NT2/D1 (cell line): ENCODE results near the gene SLC2A14.
"Not testable (repeated sequence)": the region's sequence is repeated elsewhere in the genome, so short reads cannot be mapped to it uniquely, and the experiment has no call there.

ENCODE experiments used
- DNase-seq: peaks from one replicate; pipeline ENCODE4 v3.0.0-alpha.2; 2011; ENCODE audit warnings: low read depth, low spot score
- H3K27me3 ChIP-seq: 2 replicates; pipeline ENCODE4 v1.6.0; 2011; ENCODE audit warnings: mild to moderate bottlenecking; ENCODE audit not compliant: insufficient read length, insufficient read depth
- H3K36me3 ChIP-seq: 2 replicates; pipeline ENCODE4 v1.6.1; 2011; ENCODE audit warnings: mild to moderate bottlenecking, low read length, mixed read lengths; ENCODE audit not compliant: insufficient read depth, insufficient read length
- H3K4me1 ChIP-seq: 2 replicates; pipeline ENCODE4 v1.5.1; 2011; ENCODE audit not compliant: insufficient read depth, insufficient read length
- H3K4me3 ChIP-seq: 2 replicates; pipeline ENCODE4 v1.5.1; 2011; ENCODE audit warnings: low read depth; ENCODE audit not compliant: insufficient read length
- H3K9ac ChIP-seq: 2 replicates; pipeline ENCODE4 v1.6.0; 2011; ENCODE audit warnings: low read depth; ENCODE audit not compliant: insufficient read length
- H3K9me3 ChIP-seq: 2 replicates; pipeline ENCODE4 v1.5.1; 2011; ENCODE audit warnings: mild to moderate bottlenecking, low read length; ENCODE audit not compliant: insufficient read depth
- SUZ12 ChIP-seq: IDR thresholded peaks from 2 replicates; pipeline ENCODE4 v1.6.1; 2011; ENCODE audit not compliant: insufficient read length, insufficient read depth; ENCODE audit errors: extremely low read depth
- YY1 ChIP-seq: IDR thresholded peaks from 2 replicates; pipeline ENCODE4 v1.6.1; 2011; ENCODE audit not compliant: insufficient read length, insufficient read depth
- ZNF274 ChIP-seq: IDR thresholded peaks from 2 replicates; pipeline ENCODE4 v1.6.1; 2011; ENCODE audit warnings: mild to moderate bottlenecking, low read depth, low read length

Gene SLC2A14

DNA sequence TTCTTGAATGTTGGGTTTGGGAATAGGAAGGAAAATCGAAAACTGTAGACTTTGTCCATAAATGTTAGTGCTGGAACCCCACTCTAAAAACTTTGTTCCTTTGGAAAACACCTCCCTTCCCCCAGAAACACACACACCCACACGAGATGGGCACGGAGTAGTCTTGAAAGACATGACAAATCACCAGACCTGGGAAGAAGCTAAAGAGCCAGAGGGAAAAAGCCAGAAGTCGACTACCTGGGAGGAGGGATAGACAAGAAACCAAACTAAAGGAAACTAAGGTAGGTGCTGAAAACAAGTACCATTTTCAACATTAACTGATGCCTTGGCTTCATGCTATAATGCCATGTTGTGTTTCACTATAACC, 84.4 kb downstream of the SLC2A14 start:
- DNase-seq: no peak
- TF ChIP-seq YY1 (no peak), ZNF274 (no peak), SUZ12 (no peak)
- H3K9ac ChIP-seq: peak overlapping the region; percentile 80
- no peaks in the 10 kb centered on the region for H3K9me3 ChIP-seq
- H3K4me3 ChIP-seq: peak overlapping the region; percentile 31
- no peaks in the 10 kb centered on the region for H3K27me3 ChIP-seq
- peaks cover 23% of the 10 kb centered on the region for H3K36me3 ChIP-seq
- peaks cover 4% of the 10 kb centered on the region for H3K4me1 ChIP-seq

- H3K9ac ChIP-seq: peak overlapping the region; percentile 80
- TF ChIP-seq YY1 (no peak), SUZ12 (no peak), ZNF274 (no peak)
- H3K4me1 ChIP-seq: peaks cover 4% of the 10 kb centered on the region
- no peaks in the 10 kb centered on the region for H3K27me3 ChIP-seq
- no peaks in the 10 kb centered on the region for H3K9me3 ChIP-seq
- peak; percentile 97 for DNase-seq
- peak overlapping the region; percentile 31 for H3K4me3 ChIP-seq
- peaks cover 20% of the 10 kb centered on the region for H3K36me3 ChIP-seq
Measured at GRCh38 chr12:7787574-7788293, 85.0 kb downstream of the SLC2A14 start.

- DNase-seq: no peak
- Histone ChIP-seq H3K4me3 (no peak overlapping the region), H3K4me1 (peaks cover 4% of the 10 kb centered on the region), H3K9me3 (no peaks in the 10 kb centered on the region), H3K36me3 (no peaks in the 10 kb centered on the region), H3K9ac (no peak overlapping the region), H3K27me3 (no peaks in the 10 kb centered on the region)
- TF ChIP-seq ZNF274 (no peak), SUZ12 (no peak), YY1 (no peak)
Measured at GRCh38 chr12:7784701-7785100, 88.0 kb downstream of the SLC2A14 start.

- DNase-seq, H3K36me3 ChIP-seq, H3K9ac ChIP-seq, H3K4me3 ChIP-seq, H3K9me3 ChIP-seq, H3K4me1 ChIP-seq, H3K27me3 ChIP-seq: not testable (repeated sequence)
Measured at GRCh38 chr12:7783433-7783832, 89.3 kb downstream of the SLC2A14 start.

- H3K4me3 ChIP-seq: no peak overlapping the region
- H3K27me3 ChIP-seq: no peaks in the 10 kb centered on the region
- no peaks in the 10 kb centered on the region for H3K9me3 ChIP-seq
- H3K4me1 ChIP-seq: peaks cover 4% of the 10 kb centered on the region
- no peaks in the 10 kb centered on the region for H3K36me3 ChIP-seq
- TF ChIP-seq SUZ12 (no peak), YY1 (no peak), ZNF274 (no peak)
- DNase-seq: no peak
- H3K9ac ChIP-seq: no peak overlapping the region
Measured at GRCh38 chr12:7782055-7782454, 90.7 kb downstream of the SLC2A14 start.

DNA sequence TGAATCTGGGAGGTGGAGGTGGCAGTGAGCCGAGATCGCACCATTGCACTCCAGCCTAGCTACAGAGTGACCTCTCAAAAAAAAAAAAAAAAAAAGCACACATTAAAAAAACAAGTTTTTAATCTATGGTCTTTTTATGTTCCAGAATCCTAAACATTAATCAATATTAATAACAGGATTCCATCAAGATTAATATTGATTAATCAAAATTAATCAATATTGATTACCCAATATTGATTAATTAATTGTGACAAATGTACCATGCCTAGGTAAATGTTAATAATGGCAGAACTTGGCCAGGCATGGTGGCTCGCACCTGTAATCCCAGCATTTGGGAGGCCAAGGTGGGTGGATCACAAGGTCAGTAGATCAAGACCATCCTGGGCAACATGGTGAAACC, 91.4 kb downstream of the SLC2A14 start:
- peaks cover 4% of the 10 kb centered on the region for H3K4me1 ChIP-seq
- no peak for TF ChIP-seq YY1
- TF ChIP-seq ZNF274: no peak
- no peak for TF ChIP-seq SUZ12
- no peaks in the 10 kb centered on the region for H3K36me3 ChIP-seq
- H3K4me3 ChIP-seq: no peak overlapping the region
- H3K27me3 ChIP-seq: no peaks in the 10 kb centered on the region
- no peak overlapping the region for H3K9ac ChIP-seq
- DNase-seq: no peak
- no peaks in the 10 kb centered on the region for H3K9me3 ChIP-seq

DNA sequence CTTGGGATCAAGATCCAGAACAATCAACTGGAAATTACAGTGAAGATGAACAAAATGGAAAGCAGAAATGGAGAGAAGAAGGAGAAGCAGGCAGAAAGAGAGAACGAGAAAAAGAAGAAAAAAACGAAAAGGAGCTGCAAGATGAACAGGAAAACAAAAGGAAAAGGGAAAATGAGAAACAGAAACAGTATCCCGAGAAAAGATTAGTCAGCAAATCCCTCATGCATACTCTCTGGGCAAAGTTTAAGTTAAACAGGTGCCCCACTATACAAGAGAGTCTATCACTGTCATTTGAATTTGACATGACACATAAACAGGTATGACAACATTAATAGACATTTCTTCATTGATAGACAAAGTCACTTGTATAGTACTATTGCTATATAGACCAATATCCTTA, 102.7 kb downstream of the SLC2A14 start:
- no peak overlapping the region for H3K4me3 ChIP-seq
- H3K9me3 ChIP-seq: no peaks in the 10 kb centered on the region
- H3K9ac ChIP-seq: no peak overlapping the region
- no peak for DNase-seq
- H3K27me3 ChIP-seq: no peaks in the 10 kb centered on the region
- TF ChIP-seq YY1 (no peak), ZNF274 (no peak), SUZ12 (no peak)
- no peaks in the 10 kb centered on the region for H3K36me3 ChIP-seq
- H3K4me1 ChIP-seq: peaks cover 4% of the 10 kb centered on the region
